HEK293 (cell line): ENCODE data around the gene UBXN6.

Experiments
- KLF16 ChIP-seq: fragments of 450-650 bp; formaldehyde crosslinking; IDR thresholded peaks from 2 replicates; pipeline ENCODE4 v1.5.1; 2017; ENCODE audit warnings: missing biosample characterization, missing genetic modification characterization
- MEIS1 ChIP-seq: sonication (generic); formaldehyde crosslinking; IDR thresholded peaks from 2 replicates; pipeline ENCODE4 v1.8.1; 2022; ENCODE audit warnings: missing genetic modification reagents, mild to moderate bottlenecking, borderline replicate concordance
- PRDM6 ChIP-seq: fragments of 450-650 bp; formaldehyde crosslinking; IDR thresholded peaks from 2 replicates; pipeline ENCODE4 v1.5.1; 2017; ENCODE audit warnings: missing biosample characterization, missing genetic modification characterization
- SP2 ChIP-seq: fragments of 450-650 bp; formaldehyde crosslinking; IDR thresholded peaks from 2 replicates; pipeline ENCODE4 v1.5.1; 2016; ENCODE audit warnings: missing biosample characterization, missing genetic modification characterization
- TCF7L2 ChIP-seq: IDR thresholded peaks from 2 replicates; pipeline ENCODE4 v1.6.1; 2011; ENCODE audit warnings: low read depth, mild to moderate bottlenecking, inconsistent platforms, low read length, moderate library complexity, borderline replicate concordance
- TSHZ1 ChIP-seq: fragments of 450-650 bp; formaldehyde crosslinking; IDR thresholded peaks from 2 replicates; pipeline ENCODE4 v1.5.1; 2016; ENCODE audit warnings: missing biosample characterization, missing genetic modification characterization, borderline replicate concordance
- ZFP3 ChIP-seq: fragments of 450-650 bp; formaldehyde crosslinking; IDR thresholded peaks from 2 replicates; pipeline ENCODE4 v1.5.1; 2016; ENCODE audit warnings: low read depth, missing biosample characterization, missing genetic modification characterization
- ZFP37 ChIP-seq: fragments of 450-650 bp; formaldehyde crosslinking; IDR thresholded peaks from 2 replicates; pipeline ENCODE4 v1.5.1; 2016; ENCODE audit warnings: missing biosample characterization, missing genetic modification characterization
- ZNF10 ChIP-seq: fragments of 450-650 bp; formaldehyde crosslinking; IDR thresholded peaks from 2 replicates; pipeline ENCODE4 v1.5.1; 2017; ENCODE audit warnings: missing biosample characterization, missing genetic modification characterization
- ZNF223 ChIP-seq: fragments of 450-650 bp; formaldehyde crosslinking; IDR thresholded peaks from 2 replicates; pipeline ENCODE4 v1.5.1; 2016; ENCODE audit warnings: missing biosample characterization, missing genetic modification characterization
- ZNF239 ChIP-seq: fragments of 450-650 bp; formaldehyde crosslinking; IDR thresholded peaks from 2 replicates; pipeline ENCODE4 v1.5.1; 2016; ENCODE audit warnings: missing biosample characterization, missing genetic modification characterization
- ZNF391 ChIP-seq: fragments of 450-650 bp; formaldehyde crosslinking; IDR thresholded peaks from 2 replicates; pipeline ENCODE4 v1.5.1; 2016; ENCODE audit warnings: low read depth, missing biosample characterization, missing genetic modification characterization, borderline replicate concordance
- ZNF433 ChIP-seq: fragments of 450-650 bp; formaldehyde crosslinking; IDR thresholded peaks from 2 replicates; pipeline ENCODE4 v1.5.1; 2016; ENCODE audit warnings: missing biosample characterization, missing genetic modification characterization, low read depth
- ZNF596 ChIP-seq: fragments of 450-650 bp; IDR thresholded peaks from 2 replicates; pipeline ENCODE4 v1.5.0; 2018; ENCODE audit warnings: missing biosample characterization, mild to moderate bottlenecking, missing genetic modification characterization, moderate library complexity
- ZNF621 ChIP-seq: fragments of 450-650 bp; formaldehyde crosslinking; IDR thresholded peaks from 2 replicates; pipeline ENCODE4 v1.5.1; 2017; ENCODE audit warnings: missing biosample characterization, missing genetic modification characterization
- ZNF623 ChIP-seq: fragments of 450-650 bp; formaldehyde crosslinking; IDR thresholded peaks from 2 replicates; pipeline ENCODE4 v1.5.1; 2016; ENCODE audit warnings: missing biosample characterization, missing genetic modification characterization
- ZNF629 ChIP-seq: fragments of 450-650 bp; formaldehyde crosslinking; IDR thresholded peaks from 2 replicates; pipeline ENCODE4 v1.5.1; 2017; ENCODE audit warnings: missing biosample characterization, missing genetic modification characterization
- ZNF660 ChIP-seq: fragments of 450-650 bp; IDR thresholded peaks from 2 replicates; pipeline ENCODE4 v1.5.1; 2018; ENCODE audit warnings: missing biosample characterization, mild to moderate bottlenecking, missing genetic modification characterization
- ZNF785 ChIP-seq: fragments of 450-650 bp; formaldehyde crosslinking; IDR thresholded peaks from 2 replicates; pipeline ENCODE4 v1.5.1; 2016; ENCODE audit warnings: missing biosample characterization, missing genetic modification characterization
- ZXDB ChIP-seq: fragments of 450-650 bp; formaldehyde crosslinking; IDR thresholded peaks from 2 replicates; pipeline ENCODE4 v1.5.1; 2016; ENCODE audit warnings: missing biosample characterization, missing genetic modification characterization
- TF ChIP-seq, protein P1 (sequence below): fragments of 450-650 bp; formaldehyde crosslinking; IDR thresholded peaks from 2 replicates; pipeline ENCODE4 v1.5.1; 2016; ENCODE audit warnings: missing biosample characterization, missing genetic modification characterization
- TF ChIP-seq, protein P2 (sequence below): fragments of 450-650 bp; formaldehyde crosslinking; IDR thresholded peaks from 2 replicates; pipeline ENCODE4 v1.5.1; 2017; ENCODE audit warnings: missing biosample characterization, missing genetic modification characterization

The UBXN6 gene

DNA sequence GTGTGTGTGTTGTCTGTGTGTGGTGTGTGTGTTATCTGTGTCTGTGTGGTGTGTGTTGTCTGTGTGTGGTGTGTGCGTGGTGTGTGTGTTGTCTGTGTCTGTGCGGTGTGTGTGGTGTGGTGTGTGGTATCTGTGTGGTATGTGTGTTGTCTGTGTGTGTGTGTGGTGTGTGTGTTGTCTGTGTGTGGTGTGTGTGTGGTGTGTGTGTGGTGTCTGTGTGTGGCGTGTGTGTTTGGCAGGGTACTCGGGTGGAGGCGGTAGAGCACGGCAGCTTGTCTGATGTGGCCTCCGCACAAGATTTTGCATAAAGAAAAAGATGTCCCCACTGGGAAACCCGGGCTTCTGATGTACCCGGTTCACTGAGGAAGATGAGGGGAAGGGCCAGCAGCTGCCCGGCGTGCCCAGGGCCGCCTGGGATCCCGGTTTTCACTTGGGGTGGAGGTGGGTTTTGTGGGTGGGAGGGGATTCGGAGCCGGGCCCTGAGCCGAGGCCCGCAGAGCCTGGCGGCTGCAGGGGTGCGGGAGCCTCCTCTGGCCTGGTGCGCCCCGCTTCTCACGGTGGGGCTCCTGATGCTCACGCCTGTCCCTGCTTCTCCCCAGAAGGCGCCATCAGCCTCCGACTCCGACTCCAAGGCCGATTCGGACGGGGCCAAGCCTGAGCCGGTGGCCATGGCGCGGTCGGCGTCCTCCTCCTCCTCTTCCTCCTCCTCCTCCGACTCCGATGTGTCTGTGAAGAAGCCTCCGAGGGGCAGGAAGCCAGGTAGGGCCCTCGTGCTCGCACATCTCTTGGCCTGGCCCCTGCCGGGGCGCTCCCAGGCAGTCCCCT, 35.7 kb upstream of the UBXN6 start (continued):
- no peak for TF ChIP-seq TSHZ1 (tag by site-specific recombination)
- TF ChIP-seq ZXDB (tag by site-specific recombination): no peak
- no peak for TF ChIP-seq MEIS1 (CRISPR knock-in tag)
- TF ChIP-seq SP2: peak; percentile 29; the same call in 1 of the 2 replicates
- no peak for TF ChIP-seq ZFP37 (tag by site-specific recombination)
- TF ChIP-seq, protein P1, sequence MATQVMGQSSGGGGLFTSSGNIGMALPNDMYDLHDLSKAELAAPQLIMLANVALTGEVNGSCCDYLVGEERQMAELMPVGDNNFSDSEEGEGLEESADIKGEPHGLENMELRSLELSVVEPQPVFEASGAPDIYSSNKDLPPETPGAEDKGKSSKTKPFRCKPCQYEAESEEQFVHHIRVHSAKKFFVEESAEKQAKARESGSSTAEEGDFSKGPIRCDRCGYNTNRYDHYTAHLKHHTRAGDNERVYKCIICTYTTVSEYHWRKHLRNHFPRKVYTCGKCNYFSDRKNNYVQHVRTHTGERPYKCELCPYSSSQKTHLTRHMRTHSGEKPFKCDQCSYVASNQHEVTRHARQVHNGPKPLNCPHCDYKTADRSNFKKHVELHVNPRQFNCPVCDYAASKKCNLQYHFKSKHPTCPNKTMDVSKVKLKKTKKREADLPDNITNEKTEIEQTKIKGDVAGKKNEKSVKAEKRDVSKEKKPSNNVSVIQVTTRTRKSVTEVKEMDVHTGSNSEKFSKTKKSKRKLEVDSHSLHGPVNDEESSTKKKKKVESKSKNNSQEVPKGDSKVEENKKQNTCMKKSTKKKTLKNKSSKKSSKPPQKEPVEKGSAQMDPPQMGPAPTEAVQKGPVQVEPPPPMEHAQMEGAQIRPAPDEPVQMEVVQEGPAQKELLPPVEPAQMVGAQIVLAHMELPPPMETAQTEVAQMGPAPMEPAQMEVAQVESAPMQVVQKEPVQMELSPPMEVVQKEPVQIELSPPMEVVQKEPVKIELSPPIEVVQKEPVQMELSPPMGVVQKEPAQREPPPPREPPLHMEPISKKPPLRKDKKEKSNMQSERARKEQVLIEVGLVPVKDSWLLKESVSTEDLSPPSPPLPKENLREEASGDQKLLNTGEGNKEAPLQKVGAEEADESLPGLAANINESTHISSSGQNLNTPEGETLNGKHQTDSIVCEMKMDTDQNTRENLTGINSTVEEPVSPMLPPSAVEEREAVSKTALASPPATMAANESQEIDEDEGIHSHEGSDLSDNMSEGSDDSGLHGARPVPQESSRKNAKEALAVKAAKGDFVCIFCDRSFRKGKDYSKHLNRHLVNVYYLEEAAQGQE (tag by site-specific recombination): no peak
- TF ChIP-seq ZNF239: 0 out of 2 replicates have a peak, but pooled peaks have one; percentile 25
- TF ChIP-seq ZNF10 (tag by site-specific recombination): no peak
- TF ChIP-seq ZNF433 (tag by site-specific recombination): no peak
- no peak for TF ChIP-seq KLF16 (tag by site-specific recombination)
- TF ChIP-seq ZNF596 (tag by site-specific recombination): no peak
- no peak for TF ChIP-seq TCF7L2
- no peak for TF ChIP-seq ZFP3 (tag by site-specific recombination)
- TF ChIP-seq ZNF785 (tag by site-specific recombination): peak; percentile 58; the same call in 1 of the 2 replicates
- no peak for TF ChIP-seq ZNF660 (tag by site-specific recombination)
- no peak for TF ChIP-seq ZNF621 (tag by site-specific recombination)
- peak; percentile 6; the same call in 1 of the 2 replicates for TF ChIP-seq ZNF391
- no peak for TF ChIP-seq ZNF623
- TF ChIP-seq ZNF223: no peak
- TF ChIP-seq ZNF629 (tag by site-specific recombination): no peak
- TF ChIP-seq, protein P2, sequence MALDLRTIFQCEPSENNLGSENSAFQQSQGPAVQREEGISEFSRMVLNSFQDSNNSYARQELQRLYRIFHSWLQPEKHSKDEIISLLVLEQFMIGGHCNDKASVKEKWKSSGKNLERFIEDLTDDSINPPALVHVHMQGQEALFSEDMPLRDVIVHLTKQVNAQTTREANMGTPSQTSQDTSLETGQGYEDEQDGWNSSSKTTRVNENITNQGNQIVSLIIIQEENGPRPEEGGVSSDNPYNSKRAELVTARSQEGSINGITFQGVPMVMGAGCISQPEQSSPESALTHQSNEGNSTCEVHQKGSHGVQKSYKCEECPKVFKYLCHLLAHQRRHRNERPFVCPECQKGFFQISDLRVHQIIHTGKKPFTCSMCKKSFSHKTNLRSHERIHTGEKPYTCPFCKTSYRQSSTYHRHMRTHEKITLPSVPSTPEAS (tag by site-specific recombination): peak; percentile 65
- TF ChIP-seq PRDM6 (tag by site-specific recombination): no peak
